Measurements from ENCODE around the gene DBX1. TPM values are rescaled to one million over a fixed set of nuclear protein-coding genes. Genes with fewer than 3 reads are reported as not detected.
A peak's percentile ranks its signal among the peaks of the same experiment; 100 is the strongest.

Gene DBX1
- total and polyA plus RNA-seq, 4 donors = not detected

DNA sequence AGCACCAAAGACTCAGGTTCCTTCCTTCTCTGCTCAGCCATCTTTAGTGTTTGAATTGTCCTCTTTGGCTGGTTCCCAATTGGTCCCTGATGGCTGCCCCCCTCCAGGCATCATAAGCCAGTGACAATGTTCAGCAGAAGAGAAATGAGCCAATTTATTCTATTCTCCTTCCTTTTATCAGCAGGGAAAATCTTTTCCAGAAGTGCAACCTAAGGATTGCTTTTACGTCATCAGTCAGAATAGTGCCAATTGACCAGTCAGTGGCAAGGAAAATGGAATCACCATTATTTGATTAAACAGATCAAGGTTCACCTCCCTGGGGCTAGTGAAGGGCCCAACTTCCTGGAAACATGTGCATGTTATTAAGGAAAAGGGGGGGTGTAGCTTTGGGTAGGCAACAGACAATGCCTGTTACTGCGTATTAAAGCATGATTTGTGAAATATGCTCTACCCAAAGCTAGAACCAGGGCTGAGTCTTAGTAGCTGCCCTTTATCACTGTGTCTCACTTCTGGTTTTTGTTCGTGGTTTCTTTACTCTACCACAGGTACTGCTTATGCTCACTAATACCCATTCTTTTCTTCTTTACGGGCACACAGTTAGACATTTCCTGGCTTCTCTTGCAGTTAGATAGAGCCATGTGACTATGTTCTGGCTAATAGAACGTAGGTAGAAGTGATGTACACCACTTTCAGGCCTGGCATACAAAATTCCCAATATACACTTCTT, 12.6 kb upstream of the DBX1 start:
- WGBS = 78% methylated on average over 5 of the region's 5 CpGs
- H3K27ac ChIP-seq (ENCODE audit: low read depth in 1 of 2, low read length in 2 of 2) = no peak overlapping the region
- H3K9me3 ChIP-seq (ENCODE audit: control insufficient read depth in 4 of 4, low read length in 3 of 4) = peaks cover 0 to 10% (median 1%) of the 10 kb centered on the region in 4 donors
- no peaks in the 10 kb centered on the region for H3K36me3 ChIP-seq (ENCODE audit: control insufficient read depth in 4 of 4, insufficient read depth in 3 of 4, low read depth in 1 of 4, low read length in 3 of 4)
- no peak overlapping the region for H3K9ac ChIP-seq (ENCODE audit: low read depth in 1 of 2, low read length in 2 of 2)
- no peak for TF ChIP-seq RAD21 (IDR thresholded peaks at IDR 0.05)
- TF ChIP-seq, protein P1, sequence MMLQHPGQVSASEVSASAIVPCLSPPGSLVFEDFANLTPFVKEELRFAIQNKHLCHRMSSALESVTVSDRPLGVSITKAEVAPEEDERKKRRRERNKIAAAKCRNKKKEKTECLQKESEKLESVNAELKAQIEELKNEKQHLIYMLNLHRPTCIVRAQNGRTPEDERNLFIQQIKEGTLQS (IDR thresholded peaks at IDR 0.05) = no peak
- TF ChIP-seq, protein P2, sequence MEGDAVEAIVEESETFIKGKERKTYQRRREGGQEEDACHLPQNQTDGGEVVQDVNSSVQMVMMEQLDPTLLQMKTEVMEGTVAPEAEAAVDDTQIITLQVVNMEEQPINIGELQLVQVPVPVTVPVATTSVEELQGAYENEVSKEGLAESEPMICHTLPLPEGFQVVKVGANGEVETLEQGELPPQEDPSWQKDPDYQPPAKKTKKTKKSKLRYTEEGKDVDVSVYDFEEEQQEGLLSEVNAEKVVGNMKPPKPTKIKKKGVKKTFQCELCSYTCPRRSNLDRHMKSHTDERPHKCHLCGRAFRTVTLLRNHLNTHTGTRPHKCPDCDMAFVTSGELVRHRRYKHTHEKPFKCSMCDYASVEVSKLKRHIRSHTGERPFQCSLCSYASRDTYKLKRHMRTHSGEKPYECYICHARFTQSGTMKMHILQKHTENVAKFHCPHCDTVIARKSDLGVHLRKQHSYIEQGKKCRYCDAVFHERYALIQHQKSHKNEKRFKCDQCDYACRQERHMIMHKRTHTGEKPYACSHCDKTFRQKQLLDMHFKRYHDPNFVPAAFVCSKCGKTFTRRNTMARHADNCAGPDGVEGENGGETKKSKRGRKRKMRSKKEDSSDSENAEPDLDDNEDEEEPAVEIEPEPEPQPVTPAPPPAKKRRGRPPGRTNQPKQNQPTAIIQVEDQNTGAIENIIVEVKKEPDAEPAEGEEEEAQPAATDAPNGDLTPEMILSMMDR (IDR thresholded peaks at IDR 0.05; ENCODE audit: low read depth, low read length, missing input control) = no peak
- no peak for TF ChIP-seq EGR1 (IDR thresholded peaks at IDR 0.05; ENCODE audit: low read depth in 2 of 2)
- no peak for TF ChIP-seq NR2F2 (IDR thresholded peaks at IDR 0.05)
- TF ChIP-seq GABPA (IDR thresholded peaks at IDR 0.05 in 1 of 2, conservative IDR thresholded peaks at IDR 0.05 in 1 of 2) = no peak
- no peak for TF ChIP-seq TAF1 (conservative IDR thresholded peaks at IDR 0.05)
- TF ChIP-seq, protein P3, sequence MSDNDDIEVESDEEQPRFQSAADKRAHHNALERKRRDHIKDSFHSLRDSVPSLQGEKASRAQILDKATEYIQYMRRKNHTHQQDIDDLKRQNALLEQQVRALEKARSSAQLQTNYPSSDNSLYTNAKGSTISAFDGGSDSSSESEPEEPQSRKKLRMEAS (IDR thresholded peaks at IDR 0.05) = no peak
- no peak for TF ChIP-seq JUND (IDR thresholded peaks at IDR 0.05)
- no peak for TF ChIP-seq HNF4A (conservative IDR thresholded peaks at IDR 0.05)
- no peak for TF ChIP-seq FOXA1 (IDR thresholded peaks at IDR 0.05)
- TF ChIP-seq RXRA (IDR thresholded peaks at IDR 0.05) = no peak
- no peaks in the 10 kb centered on the region for H3K4me1 ChIP-seq (ENCODE audit: control insufficient read depth in 4 of 4, insufficient read depth in 4 of 4, low read length in 3 of 4)
- H3K4me3 ChIP-seq (ENCODE audit: low read depth in 1 of 3, low read length in 3 of 3) = no peak overlapping the region
- H3K27me3 ChIP-seq (ENCODE audit: control insufficient read depth in 4 of 4, insufficient read depth in 4 of 4, low read length in 3 of 4) = no peaks in the 10 kb centered on the region
- DNase-seq (ENCODE audit: low spot score) = no peak

DNA sequence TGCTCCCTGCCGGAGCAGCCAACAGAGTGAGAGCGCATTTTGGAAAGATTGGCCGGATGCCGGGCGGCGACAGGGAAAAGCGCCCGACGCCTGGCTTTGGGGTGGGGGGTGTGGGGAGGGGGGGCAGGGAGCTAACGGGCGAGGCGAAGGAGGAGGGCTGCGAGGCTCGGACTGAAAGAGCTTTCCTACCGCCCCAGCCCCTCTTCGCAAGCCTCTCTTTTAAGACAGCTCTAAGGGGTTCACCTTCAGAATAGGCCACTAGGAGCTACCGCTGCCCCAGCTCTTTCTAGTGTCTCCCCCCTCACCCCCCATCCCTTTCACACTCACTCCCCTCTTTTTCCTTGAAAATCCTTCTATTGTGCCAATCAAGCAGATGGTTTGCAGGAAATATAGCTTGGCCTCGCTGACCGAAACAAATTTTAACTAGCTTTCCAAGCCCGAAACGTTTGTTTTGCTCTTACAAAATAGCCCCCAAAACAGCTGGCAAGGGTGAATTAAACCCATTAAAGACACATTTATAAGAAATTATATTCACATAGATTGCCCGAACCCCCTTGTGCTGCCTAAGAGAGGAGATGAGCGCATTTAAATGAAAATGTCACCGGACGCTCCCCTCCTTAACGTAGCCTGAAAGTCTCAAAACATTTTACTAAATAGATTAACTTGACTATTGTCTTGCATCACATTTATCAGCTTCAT, 3.7 kb upstream of the DBX1 start:
- Histone ChIP-seq H3K9me3 (ENCODE audit: control insufficient read depth in 4 of 4, low read length in 3 of 4) (peaks cover 0 to 4% (median 1%) of the 10 kb centered on the region in 4 donors), H3K27me3 (ENCODE audit: control insufficient read depth in 4 of 4, insufficient read depth in 4 of 4, low read length in 3 of 4) (peaks cover 9 to 35% (median 20%) of the 10 kb centered on the region in 4 donors), H3K4me1 (ENCODE audit: control insufficient read depth in 4 of 4, insufficient read depth in 4 of 4, low read length in 3 of 4) (peaks cover 3 to 10% (median 6%) of the 10 kb centered on the region in 4 donors), H3K27ac (ENCODE audit: low read depth in 1 of 2, low read length in 2 of 2) (no peak overlapping the region), H3K36me3 (ENCODE audit: control insufficient read depth in 4 of 4, insufficient read depth in 3 of 4, low read depth in 1 of 4, low read length in 3 of 4) (no peaks in the 10 kb centered on the region), H3K9ac (ENCODE audit: low read depth in 1 of 2, low read length in 2 of 2) (no peak overlapping the region), H3K4me3 (ENCODE audit: low read depth in 1 of 3, low read length in 3 of 3) (peak overlapping the region in 1 of 3 donors; percentile 29)
- DNase-seq (ENCODE audit: low spot score) = no peak
- no peak for TF ChIP-seq SP1 (IDR thresholded peaks at IDR 0.05)
- TF ChIP-seq, protein P3 (IDR thresholded peaks at IDR 0.05) = no peak
- TF ChIP-seq RXRA (IDR thresholded peaks at IDR 0.05) = no peak
- TF ChIP-seq FOXA1 (IDR thresholded peaks at IDR 0.05) = no peak
- TF ChIP-seq NR2F2 (IDR thresholded peaks at IDR 0.05) = no peak
- TF ChIP-seq, protein P2 (IDR thresholded peaks at IDR 0.05; ENCODE audit: low read depth, low read length, missing input control) = no peak
- no peak for TF ChIP-seq HNF4A (conservative IDR thresholded peaks at IDR 0.05)
- no peak for TF ChIP-seq EGR1 (IDR thresholded peaks at IDR 0.05; ENCODE audit: low read depth in 2 of 2)
- TF ChIP-seq GABPA (IDR thresholded peaks at IDR 0.05 in 1 of 2, conservative IDR thresholded peaks at IDR 0.05 in 1 of 2) = no peak
- TF ChIP-seq, protein P1 (IDR thresholded peaks at IDR 0.05) = no peak
- no peak for TF ChIP-seq RAD21 (IDR thresholded peaks at IDR 0.05)
- no peak for TF ChIP-seq TAF1 (conservative IDR thresholded peaks at IDR 0.05)
- TF ChIP-seq, protein P4, sequence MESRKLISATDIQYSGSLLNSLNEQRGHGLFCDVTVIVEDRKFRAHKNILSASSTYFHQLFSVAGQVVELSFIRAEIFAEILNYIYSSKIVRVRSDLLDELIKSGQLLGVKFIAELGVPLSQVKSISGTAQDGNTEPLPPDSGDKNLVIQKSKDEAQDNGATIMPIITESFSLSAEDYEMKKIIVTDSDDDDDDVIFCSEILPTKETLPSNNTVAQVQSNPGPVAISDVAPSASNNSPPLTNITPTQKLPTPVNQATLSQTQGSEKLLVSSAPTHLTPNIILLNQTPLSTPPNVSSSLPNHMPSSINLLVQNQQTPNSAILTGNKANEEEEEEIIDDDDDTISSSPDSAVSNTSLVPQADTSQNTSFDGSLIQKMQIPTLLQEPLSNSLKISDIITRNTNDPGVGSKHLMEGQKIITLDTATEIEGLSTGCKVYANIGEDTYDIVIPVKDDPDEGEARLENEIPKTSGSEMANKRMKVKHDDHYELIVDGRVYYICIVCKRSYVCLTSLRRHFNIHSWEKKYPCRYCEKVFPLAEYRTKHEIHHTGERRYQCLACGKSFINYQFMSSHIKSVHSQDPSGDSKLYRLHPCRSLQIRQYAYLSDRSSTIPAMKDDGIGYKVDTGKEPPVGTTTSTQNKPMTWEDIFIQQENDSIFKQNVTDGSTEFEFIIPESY (IDR thresholded peaks at IDR 0.05) = no peak
- TF ChIP-seq FOXA2 (IDR thresholded peaks at IDR 0.05) = no peak
- TF ChIP-seq, protein P5, sequence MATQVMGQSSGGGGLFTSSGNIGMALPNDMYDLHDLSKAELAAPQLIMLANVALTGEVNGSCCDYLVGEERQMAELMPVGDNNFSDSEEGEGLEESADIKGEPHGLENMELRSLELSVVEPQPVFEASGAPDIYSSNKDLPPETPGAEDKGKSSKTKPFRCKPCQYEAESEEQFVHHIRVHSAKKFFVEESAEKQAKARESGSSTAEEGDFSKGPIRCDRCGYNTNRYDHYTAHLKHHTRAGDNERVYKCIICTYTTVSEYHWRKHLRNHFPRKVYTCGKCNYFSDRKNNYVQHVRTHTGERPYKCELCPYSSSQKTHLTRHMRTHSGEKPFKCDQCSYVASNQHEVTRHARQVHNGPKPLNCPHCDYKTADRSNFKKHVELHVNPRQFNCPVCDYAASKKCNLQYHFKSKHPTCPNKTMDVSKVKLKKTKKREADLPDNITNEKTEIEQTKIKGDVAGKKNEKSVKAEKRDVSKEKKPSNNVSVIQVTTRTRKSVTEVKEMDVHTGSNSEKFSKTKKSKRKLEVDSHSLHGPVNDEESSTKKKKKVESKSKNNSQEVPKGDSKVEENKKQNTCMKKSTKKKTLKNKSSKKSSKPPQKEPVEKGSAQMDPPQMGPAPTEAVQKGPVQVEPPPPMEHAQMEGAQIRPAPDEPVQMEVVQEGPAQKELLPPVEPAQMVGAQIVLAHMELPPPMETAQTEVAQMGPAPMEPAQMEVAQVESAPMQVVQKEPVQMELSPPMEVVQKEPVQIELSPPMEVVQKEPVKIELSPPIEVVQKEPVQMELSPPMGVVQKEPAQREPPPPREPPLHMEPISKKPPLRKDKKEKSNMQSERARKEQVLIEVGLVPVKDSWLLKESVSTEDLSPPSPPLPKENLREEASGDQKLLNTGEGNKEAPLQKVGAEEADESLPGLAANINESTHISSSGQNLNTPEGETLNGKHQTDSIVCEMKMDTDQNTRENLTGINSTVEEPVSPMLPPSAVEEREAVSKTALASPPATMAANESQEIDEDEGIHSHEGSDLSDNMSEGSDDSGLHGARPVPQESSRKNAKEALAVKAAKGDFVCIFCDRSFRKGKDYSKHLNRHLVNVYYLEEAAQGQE (IDR thresholded peaks at IDR 0.05) = no peak
- no peak for TF ChIP-seq YY1 (IDR thresholded peaks at IDR 0.05)
- WGBS = 10% methylated on average over 26 of the region's 26 CpGs
